Measurements from ENCODE around the gene LCN15. TPM values are rescaled to one million over a fixed set of nuclear protein-coding genes. Genes with fewer than 3 reads are reported as not detected.
"Not testable (repeated sequence)": the region's sequence is repeated elsewhere in the genome, so short reads cannot be mapped to it uniquely, and the experiment has no call there.

LCN15 gene
- total RNA-seq, 6 experiments from 2014 or later = not detected

GRCh38 chr9:136757328-136757727 is 7.0 kb downstream of the LCN15 start:
- no peak for ATAC-seq
- Histone ChIP-seq H3K4me3 (no peak overlapping the region), H3K9me3 (no peaks in the 10 kb centered on the region), H3K36me3 (no peaks in the 10 kb centered on the region), H3K27ac (no peak overlapping the region), H3K4me1 (no peaks in the 10 kb centered on the region), H3K27me3 (no peaks in the 10 kb centered on the region)
- 81% methylated on average over 3 of the region's 20 CpGs for WGBS (ENCODE audit: insufficient coverage, low coverage, low lambda C conversion rate, missing lambda C conversion rate)
- no peak for TF ChIP-seq POLR2A (IDR thresholded peaks at IDR 0.05)
- TF ChIP-seq CTCF (IDR thresholded peaks at IDR 0.05) = no peak
- intact Hi-C loops (cut with DNase I) = no loop called here
- no peak for DNase-seq

GRCh38 chr9:136756836-136757235 is 7.5 kb downstream of the LCN15 start:
- intact Hi-C loops (cut with DNase I) = no loop called here
- Histone ChIP-seq H3K27me3 (no peaks in the 10 kb centered on the region), H3K4me1 (no peaks in the 10 kb centered on the region), H3K36me3 (no peaks in the 10 kb centered on the region), H3K4me3 (no peak overlapping the region), H3K27ac (no peak overlapping the region), H3K9me3 (no peaks in the 10 kb centered on the region)
- no peak for ATAC-seq
- no CpG with 5 or more reads among the region's 18 CpGs for WGBS (ENCODE audit: insufficient coverage, low coverage, low lambda C conversion rate, missing lambda C conversion rate)
- no peak for TF ChIP-seq CTCF (IDR thresholded peaks at IDR 0.05)
- no peak for TF ChIP-seq POLR2A (IDR thresholded peaks at IDR 0.05)
- no peak for DNase-seq

- WGBS (ENCODE audit: insufficient coverage, low coverage, low lambda C conversion rate, missing lambda C conversion rate) = 100% methylated on average over 1 of the region's 4 CpGs
- H3K27ac ChIP-seq = no peak overlapping the region
- no peaks in the 10 kb centered on the region for H3K4me1 ChIP-seq
- TF ChIP-seq CTCF (IDR thresholded peaks at IDR 0.05) (no peak), POLR2A (IDR thresholded peaks at IDR 0.05) (no peak)
- DNase-seq = no peak
- H3K9me3 ChIP-seq = no peaks in the 10 kb centered on the region
- no peak for ATAC-seq
- no peaks in the 10 kb centered on the region for H3K27me3 ChIP-seq
- no peak overlapping the region for H3K4me3 ChIP-seq
- intact Hi-C loops (cut with DNase I) = no loop called here
- no peaks in the 10 kb centered on the region for H3K36me3 ChIP-seq
Measured at GRCh38 chr9:136756134-136756438, 8.2 kb downstream of the LCN15 start.

- H3K36me3 ChIP-seq; intact Hi-C loops (cut with DNase I); H3K9me3 ChIP-seq; DNase-seq; H3K27ac ChIP-seq; ATAC-seq; H3K27me3 ChIP-seq; H3K4me3 ChIP-seq; H3K4me1 ChIP-seq: not testable (repeated sequence)
- WGBS (ENCODE audit: insufficient coverage, low coverage, low lambda C conversion rate, missing lambda C conversion rate) = 98% methylated on average over 8 of the region's 22 CpGs
Measured at GRCh38 chr9:136755302-136756133, 8.8 kb downstream of the LCN15 start.

GRCh38 chr9:136754626-136755301 is 9.6 kb downstream of the LCN15 start:
- DNase-seq (no peak), ATAC-seq (no peak)
- intact Hi-C loops (cut with DNase I) = no loop called here
- Histone ChIP-seq H3K27me3 (no peaks in the 10 kb centered on the region), H3K4me3 (no peak overlapping the region), H3K9me3 (no peaks in the 10 kb centered on the region), H3K4me1 (no peaks in the 10 kb centered on the region), H3K36me3 (no peaks in the 10 kb centered on the region), H3K27ac (no peak overlapping the region)
- TF ChIP-seq CTCF (IDR thresholded peaks at IDR 0.05) = no peak
- TF ChIP-seq POLR2A (IDR thresholded peaks at IDR 0.05) = no peak
- no CpG with 5 or more reads among the region's 24 CpGs for WGBS (ENCODE audit: insufficient coverage, low coverage, low lambda C conversion rate, missing lambda C conversion rate)
